ENCODE measurements around the gene CXCL14.

CXCL14 gene

DNA sequence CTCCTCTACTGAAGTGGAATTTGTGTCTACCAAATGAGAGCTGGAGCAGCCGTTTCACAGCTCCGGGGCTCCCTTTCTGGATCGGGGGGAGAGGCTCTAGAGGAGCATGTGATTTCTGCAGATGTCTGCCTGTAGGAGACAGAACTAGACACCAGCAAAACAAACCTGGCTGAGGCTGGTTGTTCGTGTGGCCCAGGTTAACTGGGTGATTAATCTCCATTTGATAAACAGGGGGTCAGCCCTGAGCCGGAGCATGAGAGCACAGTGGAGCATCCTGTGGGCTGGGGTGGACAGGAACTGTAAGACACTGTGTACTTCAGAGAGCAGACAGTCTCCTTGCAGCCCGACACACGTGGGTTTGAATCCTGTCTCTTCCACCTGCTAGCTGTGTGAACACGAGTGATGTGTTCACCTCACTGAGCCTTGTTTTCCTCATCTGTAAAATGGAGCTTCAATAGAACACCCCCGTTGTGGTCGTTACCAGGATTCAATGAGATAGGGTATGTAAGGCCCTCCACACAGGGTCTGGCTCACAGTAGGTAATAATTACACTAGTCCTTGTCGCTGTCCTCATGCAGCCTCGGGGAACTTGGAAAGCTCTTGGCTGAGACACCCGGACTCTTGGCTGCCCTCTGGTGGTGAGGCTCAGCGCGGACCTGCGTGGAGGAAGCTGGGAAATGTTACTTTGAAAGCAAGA is 12.9 kb downstream of the CXCL14 start:
- Histone ChIP-seq H3K4me1 (ENCODE audit: control insufficient read depth, insufficient read depth, low read length) (no peaks in the 10 kb centered on the region), H3K27me3 (ENCODE audit: control insufficient read depth, insufficient read depth, low read length) (peaks cover 17% of the 10 kb centered on the region), H3K9ac (ENCODE audit: low read depth, low read length) (no peak overlapping the region), H3K4me2 (ENCODE audit: low read length) (no peak overlapping the region), H3K36me3 (ENCODE audit: insufficient read depth, low read length) (no peaks in the 10 kb centered on the region), H3K4me3 (ENCODE audit: low read length) (no peak overlapping the region), H3K9me3 (replicated peaks; ENCODE audit: low read length) (no peaks in the 10 kb centered on the region)

DNA sequence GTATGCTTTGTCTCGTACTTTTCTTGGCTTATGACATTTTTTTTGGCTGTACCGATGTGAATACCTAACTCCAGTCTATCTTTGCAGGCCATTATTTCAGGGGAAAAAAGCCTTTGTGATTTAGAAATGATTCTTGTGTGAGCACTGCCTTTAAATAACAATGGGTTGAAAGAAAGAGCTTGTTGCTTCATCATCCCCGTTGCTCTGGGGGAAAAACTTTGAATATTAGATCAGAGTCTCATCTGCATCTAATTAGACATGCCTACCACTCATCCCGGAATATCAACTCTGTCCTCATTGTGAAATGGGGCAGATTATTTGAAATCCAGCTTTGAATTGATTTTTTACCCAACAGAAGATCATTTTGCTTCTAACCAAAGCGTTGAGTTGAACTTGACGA is 13.5 kb downstream of the CXCL14 start:
- H3K27me3 ChIP-seq (ENCODE audit: control insufficient read depth, insufficient read depth, low read length) = peaks cover 17% of the 10 kb centered on the region
- H3K4me3 ChIP-seq (ENCODE audit: low read length) = no peak overlapping the region
- H3K9ac ChIP-seq (ENCODE audit: low read depth, low read length) = no peak overlapping the region
- no peaks in the 10 kb centered on the region for H3K4me1 ChIP-seq (ENCODE audit: control insufficient read depth, insufficient read depth, low read length)
- no peaks in the 10 kb centered on the region for H3K9me3 ChIP-seq (replicated peaks; ENCODE audit: low read length)
- no peak overlapping the region for H3K4me2 ChIP-seq (ENCODE audit: low read length)
- H3K36me3 ChIP-seq (ENCODE audit: insufficient read depth, low read length) = no peaks in the 10 kb centered on the region

DNA sequence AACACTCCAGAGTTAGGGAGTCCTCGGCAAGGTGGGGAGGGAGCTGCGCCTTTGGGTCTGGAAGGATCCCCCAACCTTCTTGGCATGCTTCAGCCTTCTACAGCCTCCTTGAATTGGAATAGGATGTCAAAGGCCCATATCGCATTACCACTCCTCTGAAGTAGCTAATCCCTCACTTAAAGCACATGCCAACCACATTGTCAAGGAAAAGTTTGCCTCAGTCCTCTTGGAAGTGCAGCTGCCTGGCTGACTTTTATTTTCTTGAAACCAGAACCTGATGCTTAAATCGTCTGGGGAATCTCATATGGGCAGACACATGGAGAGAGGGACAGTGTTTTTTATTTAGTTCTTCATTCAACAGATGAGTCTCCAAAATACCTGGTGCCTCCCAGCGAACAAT is 14.5 kb downstream of the CXCL14 start:
- Histone ChIP-seq H3K27me3 (ENCODE audit: control insufficient read depth, insufficient read depth, low read length) (peaks cover 26% of the 10 kb centered on the region), H3K4me1 (ENCODE audit: control insufficient read depth, insufficient read depth, low read length) (no peaks in the 10 kb centered on the region), H3K9me3 (replicated peaks; ENCODE audit: low read length) (no peaks in the 10 kb centered on the region), H3K9ac (ENCODE audit: low read depth, low read length) (no peak overlapping the region), H3K4me2 (ENCODE audit: low read length) (no peak overlapping the region), H3K4me3 (ENCODE audit: low read length) (no peak overlapping the region), H3K36me3 (ENCODE audit: insufficient read depth, low read length) (no peaks in the 10 kb centered on the region)

DNA sequence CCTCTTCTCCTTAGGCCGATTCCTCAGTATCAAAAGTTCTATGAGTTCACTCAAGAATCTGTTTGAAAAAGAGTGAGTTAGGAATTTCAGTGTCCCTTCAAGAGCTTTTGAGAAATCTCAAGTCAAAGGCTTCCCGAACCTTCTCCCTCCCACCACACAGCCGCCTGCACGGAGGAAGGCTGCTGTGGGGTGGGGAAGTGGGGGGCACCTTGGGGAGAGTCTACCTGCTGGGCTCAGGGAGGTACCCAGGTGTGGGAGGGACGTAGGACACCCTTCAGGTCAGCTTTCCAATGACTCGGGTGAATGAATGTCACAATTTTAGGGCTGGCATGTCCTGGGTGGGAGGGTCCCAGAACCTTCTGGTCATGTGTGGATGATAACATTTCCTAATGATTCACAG is 17.5 kb downstream of the CXCL14 start:
- Histone ChIP-seq H3K27me3 (ENCODE audit: control insufficient read depth, insufficient read depth, low read length) (peaks cover 54% of the 10 kb centered on the region), H3K4me2 (ENCODE audit: low read length) (peak overlapping the region; percentile 30), H3K36me3 (ENCODE audit: insufficient read depth, low read length) (no peaks in the 10 kb centered on the region), H3K9ac (ENCODE audit: low read depth, low read length) (no peak overlapping the region), H3K4me3 (ENCODE audit: low read length) (no peak overlapping the region), H3K9me3 (replicated peaks; ENCODE audit: low read length) (no peaks in the 10 kb centered on the region), H3K4me1 (ENCODE audit: control insufficient read depth, insufficient read depth, low read length) (no peaks in the 10 kb centered on the region)

DNA sequence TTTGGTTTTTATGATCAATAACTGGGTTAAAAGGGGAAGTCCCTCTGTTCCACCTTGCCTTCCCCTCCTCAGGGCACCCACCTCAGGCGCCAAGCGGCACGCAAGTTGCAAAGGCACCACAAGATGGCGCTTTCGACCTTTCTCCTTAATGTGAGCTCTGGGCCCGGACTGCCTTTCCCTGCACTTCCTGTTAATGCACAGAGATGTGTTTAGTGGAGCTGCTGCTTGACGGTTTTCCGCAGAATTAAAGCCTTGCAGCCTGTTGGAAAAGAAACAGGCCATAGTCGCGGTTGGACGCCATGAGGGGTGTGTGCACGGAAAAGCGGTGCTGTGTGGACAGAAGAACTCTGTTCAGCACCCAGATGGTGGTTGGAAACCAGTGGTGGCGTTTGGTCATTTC is 17.9 kb downstream of the CXCL14 start:
- H3K27me3 ChIP-seq (ENCODE audit: control insufficient read depth, insufficient read depth, low read length) = peaks cover 58% of the 10 kb centered on the region
- no peak overlapping the region for H3K4me3 ChIP-seq (ENCODE audit: low read length)
- H3K36me3 ChIP-seq (ENCODE audit: insufficient read depth, low read length) = no peaks in the 10 kb centered on the region
- no peak overlapping the region for H3K9ac ChIP-seq (ENCODE audit: low read depth, low read length)
- H3K4me1 ChIP-seq (ENCODE audit: control insufficient read depth, insufficient read depth, low read length) = no peaks in the 10 kb centered on the region
- peak overlapping the region; percentile 30 for H3K4me2 ChIP-seq (ENCODE audit: low read length)
- H3K9me3 ChIP-seq (replicated peaks; ENCODE audit: low read length) = no peaks in the 10 kb centered on the region

DNA sequence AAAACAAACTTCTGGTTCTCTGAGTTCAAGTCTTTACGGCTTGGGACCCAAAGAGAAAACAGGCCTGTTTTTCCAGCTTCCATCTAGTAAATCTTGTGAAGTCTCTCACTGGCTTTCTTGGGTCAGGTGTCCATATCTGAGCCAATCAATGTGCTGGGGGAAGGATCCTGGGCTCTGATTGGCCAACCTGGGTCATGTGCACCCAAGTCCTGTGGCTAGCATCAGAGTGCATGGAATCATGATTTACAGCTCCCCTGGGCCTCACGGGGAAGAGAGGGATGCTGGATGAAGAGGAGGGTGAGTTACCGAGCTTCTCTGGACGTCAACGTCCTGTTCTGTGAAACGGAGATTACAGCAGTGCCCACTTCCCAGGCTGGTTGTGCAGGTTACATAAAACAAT is 19.4 kb downstream of the CXCL14 start:
- no peaks in the 10 kb centered on the region for H3K36me3 ChIP-seq (ENCODE audit: insufficient read depth, low read length)
- no peak overlapping the region for H3K9ac ChIP-seq (ENCODE audit: low read depth, low read length)
- no peaks in the 10 kb centered on the region for H3K9me3 ChIP-seq (replicated peaks; ENCODE audit: low read length)
- H3K4me1 ChIP-seq (ENCODE audit: control insufficient read depth, insufficient read depth, low read length) = no peaks in the 10 kb centered on the region
- no peak overlapping the region for H3K4me2 ChIP-seq (ENCODE audit: low read length)
- peaks cover 51% of the 10 kb centered on the region for H3K27me3 ChIP-seq (ENCODE audit: control insufficient read depth, insufficient read depth, low read length)
- no peak overlapping the region for H3K4me3 ChIP-seq (ENCODE audit: low read length)

DNA sequence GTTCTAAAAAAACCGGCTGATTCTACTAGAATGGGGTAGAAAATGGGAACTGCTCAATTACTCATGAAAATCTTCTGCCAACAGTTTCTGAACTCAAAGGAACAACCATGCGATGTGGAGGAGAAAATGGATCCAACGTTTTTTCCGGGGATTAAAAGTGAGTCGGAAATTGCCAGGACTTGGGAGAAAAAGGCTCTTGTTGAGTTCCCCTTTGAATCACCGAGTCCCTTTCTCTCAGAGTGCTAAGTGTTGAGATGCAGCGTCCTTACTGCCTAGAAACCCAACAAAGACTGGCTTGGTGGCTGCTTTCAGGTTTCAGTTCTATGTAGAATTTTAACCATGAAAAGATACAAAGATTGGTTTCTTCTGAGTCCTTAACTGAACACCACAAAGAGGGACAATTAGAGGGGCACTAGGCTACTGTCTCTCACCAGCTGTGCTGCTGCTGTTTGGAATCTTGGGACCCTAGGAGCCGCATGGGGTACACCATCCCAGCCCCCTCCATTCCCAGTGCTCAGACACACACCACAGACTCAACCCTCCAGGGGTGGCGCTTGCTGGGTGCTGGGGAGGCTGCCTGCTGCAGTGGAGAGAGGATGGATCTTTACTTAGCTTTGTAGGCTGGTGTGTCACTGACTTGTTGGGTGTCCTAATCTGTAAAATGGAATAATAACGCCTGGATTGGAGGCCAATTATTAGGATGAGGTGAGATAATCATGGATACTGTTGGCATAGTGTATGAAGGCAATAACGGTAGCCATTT is 21.5 kb downstream of the CXCL14 start:
- H3K36me3 ChIP-seq (ENCODE audit: insufficient read depth, low read length) = no peaks in the 10 kb centered on the region
- no peak overlapping the region for H3K4me2 ChIP-seq (ENCODE audit: low read length)
- no peak overlapping the region for H3K4me3 ChIP-seq (ENCODE audit: low read length)
- H3K9me3 ChIP-seq (replicated peaks; ENCODE audit: low read length) = no peaks in the 10 kb centered on the region
- no peak overlapping the region for H3K9ac ChIP-seq (ENCODE audit: low read depth, low read length)
- peaks cover 52% of the 10 kb centered on the region for H3K27me3 ChIP-seq (ENCODE audit: control insufficient read depth, insufficient read depth, low read length)
- H3K4me1 ChIP-seq (ENCODE audit: control insufficient read depth, insufficient read depth, low read length) = no peaks in the 10 kb centered on the region

DNA sequence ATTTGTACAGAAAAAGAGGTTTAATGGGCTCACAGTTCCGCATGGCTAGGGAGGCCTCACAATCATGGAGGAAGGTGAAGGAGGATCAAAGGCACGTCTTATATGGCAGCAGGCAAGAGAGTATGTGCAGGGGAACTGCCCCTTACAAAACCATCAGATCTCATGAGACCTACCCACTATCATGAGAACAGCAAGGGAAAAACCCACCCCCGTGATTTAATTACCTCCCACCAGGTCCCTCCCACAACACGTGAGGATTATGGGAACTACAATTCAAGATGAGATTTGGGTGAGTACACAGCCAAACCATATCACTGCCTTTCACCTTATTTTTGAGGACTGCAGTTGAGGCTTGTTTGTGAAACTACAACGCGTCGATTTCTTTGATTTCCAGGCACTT is 22.2 kb downstream of the CXCL14 start:
- no peaks in the 10 kb centered on the region for H3K4me1 ChIP-seq (ENCODE audit: control insufficient read depth, insufficient read depth, low read length)
- H3K9ac ChIP-seq (ENCODE audit: low read depth, low read length) = no peak overlapping the region
- H3K4me2 ChIP-seq (ENCODE audit: low read length) = no peak overlapping the region
- H3K36me3 ChIP-seq (ENCODE audit: insufficient read depth, low read length) = no peaks in the 10 kb centered on the region
- H3K4me3 ChIP-seq (ENCODE audit: low read length) = no peak overlapping the region
- no peaks in the 10 kb centered on the region for H3K9me3 ChIP-seq (replicated peaks; ENCODE audit: low read length)
- H3K27me3 ChIP-seq (ENCODE audit: control insufficient read depth, insufficient read depth, low read length) = peaks cover 51% of the 10 kb centered on the region

DNA sequence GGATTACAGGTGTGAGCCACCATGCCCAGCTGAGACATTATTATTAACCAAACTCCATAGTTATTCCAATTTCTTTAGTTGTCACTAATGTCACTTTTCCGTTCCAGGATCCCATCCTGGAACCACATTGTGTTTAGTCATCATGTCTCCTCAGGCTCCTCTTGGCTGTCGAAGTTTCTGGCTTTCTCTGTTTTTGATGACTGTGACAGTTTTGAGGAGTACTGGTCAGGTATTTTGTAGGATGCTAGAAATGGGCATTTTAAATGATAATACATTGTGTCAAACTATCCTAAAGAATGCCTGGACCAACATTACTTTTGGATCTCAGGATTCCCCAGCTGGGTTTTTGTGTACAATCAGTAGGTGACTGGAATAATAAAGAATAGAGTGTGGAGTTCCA is 23.3 kb downstream of the CXCL14 start:
- H3K9me3 ChIP-seq (replicated peaks; ENCODE audit: low read length) = no peaks in the 10 kb centered on the region
- no peak overlapping the region for H3K4me3 ChIP-seq (ENCODE audit: low read length)
- H3K36me3 ChIP-seq (ENCODE audit: insufficient read depth, low read length) = no peaks in the 10 kb centered on the region
- no peaks in the 10 kb centered on the region for H3K4me1 ChIP-seq (ENCODE audit: control insufficient read depth, insufficient read depth, low read length)
- H3K4me2 ChIP-seq (ENCODE audit: low read length) = no peak overlapping the region
- peaks cover 55% of the 10 kb centered on the region for H3K27me3 ChIP-seq (ENCODE audit: control insufficient read depth, insufficient read depth, low read length)
- H3K9ac ChIP-seq (ENCODE audit: low read depth, low read length) = no peak overlapping the region

DNA sequence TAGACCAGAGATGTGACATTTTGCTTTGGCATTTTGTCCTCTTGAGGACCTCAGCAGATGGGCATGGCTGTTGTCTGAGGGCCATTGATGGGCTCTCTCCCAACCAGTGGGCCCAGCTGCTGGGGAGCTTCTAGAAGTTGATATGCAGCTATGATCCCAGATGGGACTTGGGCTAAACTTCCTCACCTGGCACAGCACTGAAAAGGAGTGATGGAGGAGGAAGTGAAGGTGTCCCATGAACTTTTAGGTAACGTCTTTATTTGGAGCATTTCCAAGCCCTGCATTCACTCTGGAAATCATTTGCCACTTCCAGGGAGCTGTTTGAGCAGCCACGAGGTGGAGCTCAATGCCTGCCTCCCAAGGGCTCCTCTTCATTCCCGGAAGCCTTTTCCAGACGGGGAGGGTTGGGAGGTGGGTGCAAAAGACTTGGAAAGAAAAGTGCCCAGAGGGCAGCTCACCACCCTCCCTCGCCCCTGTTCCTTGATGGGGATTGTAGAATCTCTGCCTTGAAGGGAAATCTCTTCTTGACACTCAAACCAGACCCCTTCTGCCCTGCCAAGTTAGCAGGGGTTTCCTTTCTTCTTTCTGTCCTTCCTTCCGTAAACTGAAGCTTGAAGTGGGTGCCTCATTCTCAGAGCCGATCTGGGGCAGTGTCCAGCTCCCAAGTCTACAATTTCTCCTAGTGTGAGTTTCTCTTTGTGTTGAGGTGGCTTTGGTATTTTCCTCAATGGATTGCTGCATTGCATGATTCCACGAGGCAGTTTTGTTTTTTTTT is 24.9 kb downstream of the CXCL14 start:
- Histone ChIP-seq H3K36me3 (ENCODE audit: insufficient read depth, low read length) (no peaks in the 10 kb centered on the region), H3K9ac (ENCODE audit: low read depth, low read length) (no peak overlapping the region), H3K9me3 (replicated peaks; ENCODE audit: low read length) (no peaks in the 10 kb centered on the region), H3K4me1 (ENCODE audit: control insufficient read depth, insufficient read depth, low read length) (no peaks in the 10 kb centered on the region), H3K27me3 (ENCODE audit: control insufficient read depth, insufficient read depth, low read length) (peaks cover 56% of the 10 kb centered on the region), H3K4me3 (ENCODE audit: low read length) (no peak overlapping the region), H3K4me2 (ENCODE audit: low read length) (no peak overlapping the region)

DNA sequence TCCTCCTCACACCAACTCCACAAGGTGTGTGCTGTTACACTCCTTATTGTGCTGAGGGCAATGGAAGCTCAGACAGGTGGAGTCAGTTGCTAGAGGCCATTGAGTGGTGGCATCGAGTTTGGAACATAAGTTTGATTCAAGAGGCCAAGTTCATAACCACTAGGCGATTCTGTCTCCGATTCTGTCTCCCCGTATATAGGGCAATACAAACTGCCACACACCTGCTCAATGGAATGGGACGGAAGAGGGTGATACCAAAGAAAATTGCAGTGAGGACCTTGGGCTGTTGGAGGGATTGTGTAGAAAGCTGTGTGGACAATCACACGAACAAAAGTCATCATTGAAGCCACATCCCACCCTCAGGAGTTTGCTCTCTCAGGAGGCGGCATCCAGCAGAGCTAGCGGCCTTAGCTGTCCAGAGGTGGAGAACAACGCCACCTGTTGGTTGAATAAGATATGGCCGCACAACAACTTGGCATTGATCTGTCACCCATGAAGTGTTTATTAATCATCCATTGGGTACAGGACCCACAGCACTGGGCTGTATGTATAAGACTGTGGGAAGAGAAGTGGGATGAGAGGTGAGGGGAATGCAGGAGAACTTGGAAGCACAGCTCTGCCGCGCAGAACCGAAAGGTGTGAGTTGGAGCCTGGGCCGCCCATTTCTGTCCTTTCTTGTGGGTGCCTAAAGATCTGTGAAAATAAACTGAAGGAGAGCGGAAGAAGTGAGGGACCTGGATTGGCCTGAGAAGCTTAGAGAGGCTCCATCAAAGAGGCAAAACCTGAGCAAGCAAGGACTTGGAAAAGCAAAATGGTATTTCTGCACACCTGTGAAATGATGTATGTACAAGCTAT is 27.0 kb downstream of the CXCL14 start:
- no peaks in the 10 kb centered on the region for H3K9me3 ChIP-seq (replicated peaks; ENCODE audit: low read length)
- H3K9ac ChIP-seq (ENCODE audit: low read depth, low read length) = no peak overlapping the region
- no peak overlapping the region for H3K4me3 ChIP-seq (ENCODE audit: low read length)
- H3K4me2 ChIP-seq (ENCODE audit: low read length) = no peak overlapping the region
- H3K27me3 ChIP-seq (ENCODE audit: control insufficient read depth, insufficient read depth, low read length) = peaks cover 58% of the 10 kb centered on the region
- H3K4me1 ChIP-seq (ENCODE audit: control insufficient read depth, insufficient read depth, low read length) = no peaks in the 10 kb centered on the region
- no peaks in the 10 kb centered on the region for H3K36me3 ChIP-seq (ENCODE audit: insufficient read depth, low read length)

All from skeletal muscle satellite cell (primary cell).